GM19240 (cell line): ENCODE measurements around the gene CHRNA10.
"Not testable (repeated sequence)": the region's sequence is repeated elsewhere in the genome, so short reads cannot be mapped to it uniquely, and the experiment has no call there.

Experiments
- DNase-seq: peaks from one replicate; pipeline ENCODE4 v3.0.0; 2011; ENCODE audit warnings: low spot score; ENCODE audit not compliant: insufficient read length

CHRNA10 gene

DNA sequence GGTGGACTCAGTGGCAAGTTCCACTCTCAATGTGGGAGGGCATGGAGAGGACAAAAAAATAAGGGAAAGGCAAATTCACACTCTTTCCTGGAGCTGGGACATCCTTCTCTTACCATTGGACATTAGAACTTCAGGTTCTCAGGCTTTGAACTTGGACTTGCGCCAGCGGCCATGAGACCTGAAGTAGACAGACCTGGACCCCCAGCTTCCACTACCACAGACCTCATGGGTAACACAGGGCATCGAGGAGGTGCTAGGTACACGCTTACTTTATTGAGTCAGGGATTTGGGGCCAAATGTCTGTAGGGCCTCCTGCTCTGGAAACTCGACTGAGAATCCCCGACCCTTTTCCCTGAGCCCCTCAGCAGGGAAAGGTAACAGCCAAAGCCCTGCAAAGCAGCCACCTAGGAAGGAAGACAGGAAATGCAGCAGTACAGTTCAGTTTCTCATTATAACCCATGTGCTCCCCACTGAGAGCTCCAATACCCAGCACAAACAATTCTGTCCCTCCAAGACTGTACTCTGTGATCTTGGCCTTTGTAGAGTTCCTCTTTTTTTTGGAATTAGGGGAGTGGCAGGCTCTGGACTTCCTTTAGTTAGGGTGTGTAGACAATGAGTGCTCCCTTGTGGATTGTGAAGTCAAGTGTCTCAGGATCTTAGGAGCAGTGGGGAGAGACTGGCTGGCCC is 5.7 kb downstream of the CHRNA10 start:
- no peak for DNase-seq

DNA sequence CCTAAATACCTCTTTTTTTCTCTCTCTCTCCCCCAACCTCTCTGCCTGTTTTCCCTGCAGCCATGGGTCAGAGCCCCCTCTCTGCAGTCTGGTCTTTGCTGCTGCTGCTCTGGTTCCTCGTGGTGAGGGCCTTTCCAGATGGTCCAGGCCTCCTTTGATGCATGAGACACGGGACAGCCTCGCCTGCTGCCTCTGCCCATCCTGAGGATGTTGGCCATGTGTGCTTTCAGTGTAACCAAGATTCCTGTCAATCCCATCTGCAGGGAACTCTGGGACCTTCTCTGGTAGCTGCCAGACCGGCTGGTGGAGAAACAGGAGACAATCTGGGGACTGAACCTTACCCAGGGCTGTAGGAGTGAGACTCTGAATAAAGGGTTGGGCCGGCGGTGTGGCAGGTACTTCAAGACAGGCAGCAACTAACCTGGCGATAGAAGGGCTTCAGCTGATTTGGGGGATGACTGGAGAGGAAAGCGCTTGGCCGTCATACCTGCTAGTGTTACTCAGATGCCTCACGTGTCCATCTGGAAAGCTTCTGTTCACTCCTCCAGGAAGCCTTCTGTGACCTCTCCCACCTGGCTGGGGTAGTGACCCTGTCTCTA is 7.1 kb downstream of the CHRNA10 start:
- no peak for DNase-seq

DNA sequence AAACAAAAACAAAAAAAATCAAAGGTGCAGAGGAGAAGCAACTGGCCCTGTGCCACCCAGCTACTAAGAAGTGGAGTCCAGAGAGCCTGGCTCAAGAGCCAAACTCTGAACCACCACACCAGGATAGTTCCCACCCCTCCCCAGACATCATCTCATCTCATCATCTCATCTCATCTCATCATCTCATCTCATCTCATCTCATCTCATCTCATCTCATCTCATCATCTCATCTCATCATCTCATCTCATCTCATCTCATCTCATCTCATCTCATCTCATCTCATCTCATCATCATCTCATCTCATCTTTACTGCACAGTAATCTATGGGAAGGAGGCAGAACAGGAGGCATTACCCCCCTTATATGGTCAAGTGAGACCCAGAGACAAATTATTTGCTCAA is 8.3 kb downstream of the CHRNA10 start:
- DNase-seq: no peak

DNA sequence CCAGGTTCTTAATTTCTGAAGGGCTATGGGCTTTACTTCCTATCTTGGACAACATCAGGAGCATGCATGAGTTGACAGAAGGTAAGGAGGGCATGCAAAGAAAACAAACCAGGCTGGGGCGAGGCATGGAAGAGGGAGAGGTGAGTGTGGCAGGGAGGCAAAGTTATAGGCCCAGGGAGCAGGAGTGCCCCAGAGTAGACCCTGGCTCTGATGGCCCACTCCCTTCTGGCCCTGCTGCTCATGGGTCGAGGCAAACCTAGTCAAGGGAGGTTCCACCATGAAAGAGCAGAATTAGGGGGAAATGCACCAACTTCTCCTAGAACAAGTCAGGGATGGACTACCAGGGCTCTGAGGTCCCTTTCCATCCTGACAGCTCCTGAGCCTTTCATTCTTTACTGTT is 10.2 kb downstream of the CHRNA10 start:
- DNase-seq: no peak

DNA sequence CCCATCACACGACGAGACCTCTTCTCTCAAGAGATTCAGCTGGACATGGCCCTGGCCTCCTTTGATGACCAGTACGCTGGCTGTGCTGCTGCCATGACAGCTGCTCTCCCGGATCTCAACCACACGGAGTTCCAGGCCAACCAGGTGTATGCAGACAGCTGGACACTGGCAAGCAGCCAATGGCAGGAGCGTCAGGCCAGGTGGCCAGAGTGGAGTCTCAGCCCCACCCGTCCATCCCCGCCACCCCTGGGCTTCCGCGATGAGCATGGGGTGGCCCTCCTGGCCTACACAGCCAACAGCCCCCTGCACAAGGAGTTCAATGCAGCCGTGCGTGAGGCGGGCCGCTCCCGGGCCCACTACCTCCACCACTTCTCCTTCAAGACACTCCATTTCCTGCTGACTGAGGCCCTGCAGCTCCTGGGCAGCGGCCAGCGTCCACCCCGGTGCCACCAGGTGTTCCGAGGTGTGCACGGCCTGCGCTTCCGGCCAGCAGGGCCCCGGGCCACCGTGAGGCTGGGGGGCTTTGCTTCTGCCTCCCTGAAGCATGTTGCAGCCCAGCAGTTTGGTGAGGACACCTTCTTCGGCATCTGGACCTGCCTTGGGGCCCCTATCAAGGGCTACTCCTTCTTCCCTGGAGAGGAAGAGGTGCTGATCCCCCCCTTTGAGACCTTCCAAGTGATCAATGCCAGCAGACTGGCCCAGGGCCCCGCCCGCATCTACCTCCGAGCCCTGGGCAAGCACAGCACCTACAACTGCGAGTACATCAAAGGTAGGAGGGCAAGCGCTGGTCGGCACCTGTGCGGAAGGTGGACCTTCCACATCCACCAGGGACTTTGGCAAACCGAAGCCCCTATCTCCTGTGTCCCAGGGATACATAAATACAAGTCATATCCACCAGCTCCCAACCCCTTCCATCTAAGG is 11.3 kb downstream of the CHRNA10 start:
- DNase-seq: no peak

DNA sequence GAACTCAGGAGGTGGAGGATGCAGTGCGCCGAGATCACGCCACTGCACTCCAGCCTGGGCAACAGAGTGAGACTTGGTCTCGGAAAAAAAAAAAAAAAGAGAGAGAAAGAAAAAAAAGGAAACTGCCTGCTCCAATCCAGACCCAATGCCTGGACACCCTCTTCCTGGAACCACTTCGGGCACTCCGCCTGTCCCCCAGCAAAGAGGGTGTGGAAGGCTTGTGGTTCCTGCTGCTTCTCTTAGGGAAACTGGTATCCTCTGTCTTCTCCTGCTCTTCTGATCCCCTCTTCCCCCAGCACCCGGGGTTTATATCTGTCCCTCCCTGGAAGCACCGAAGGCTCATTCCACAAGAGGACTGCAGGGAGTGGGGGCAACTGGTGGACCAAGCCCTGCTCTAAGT is 12.9 kb downstream of the CHRNA10 start:
- no peak for DNase-seq

DNA sequence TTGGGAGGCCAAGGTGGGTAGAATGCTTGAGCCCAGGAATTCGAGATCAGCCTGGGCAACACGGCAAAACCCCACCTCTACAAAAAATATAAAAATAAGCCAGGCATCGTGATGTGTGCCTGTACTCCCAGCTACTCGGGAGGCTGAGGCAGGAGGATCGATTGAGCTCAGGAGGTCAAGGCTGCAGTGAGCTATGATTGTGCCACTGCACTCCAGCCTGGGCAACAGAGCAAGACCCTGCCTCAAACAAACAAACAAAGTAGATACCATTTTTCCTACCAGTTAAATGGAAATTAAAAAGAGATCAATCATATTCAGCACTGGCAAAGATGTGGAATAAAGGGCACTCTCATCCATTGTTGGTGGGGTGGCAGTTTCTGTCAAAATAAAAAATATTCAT is 13.9 kb downstream of the CHRNA10 start:
- DNase-seq: not testable (repeated sequence)

DNA sequence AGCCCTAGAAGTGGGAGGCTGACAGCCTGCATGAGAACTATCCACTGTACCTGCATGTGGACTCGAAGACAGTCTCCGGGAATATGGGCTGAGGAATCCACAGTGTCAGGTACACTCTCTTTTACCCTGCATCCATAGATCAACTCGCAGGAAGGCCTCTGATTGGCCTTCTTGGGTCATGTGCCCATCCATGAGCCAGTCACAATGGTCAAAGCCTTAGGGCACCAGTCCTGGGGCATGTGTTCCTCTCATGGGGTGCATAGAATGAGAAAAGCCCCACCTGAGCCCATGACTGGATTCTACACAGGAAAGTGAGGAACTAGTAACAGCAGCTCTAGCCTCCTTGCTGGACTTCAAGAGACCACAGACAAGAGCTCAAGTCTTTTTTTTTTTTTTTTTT is 15.6 kb downstream of the CHRNA10 start:
- DNase-seq: no peak

DNA sequence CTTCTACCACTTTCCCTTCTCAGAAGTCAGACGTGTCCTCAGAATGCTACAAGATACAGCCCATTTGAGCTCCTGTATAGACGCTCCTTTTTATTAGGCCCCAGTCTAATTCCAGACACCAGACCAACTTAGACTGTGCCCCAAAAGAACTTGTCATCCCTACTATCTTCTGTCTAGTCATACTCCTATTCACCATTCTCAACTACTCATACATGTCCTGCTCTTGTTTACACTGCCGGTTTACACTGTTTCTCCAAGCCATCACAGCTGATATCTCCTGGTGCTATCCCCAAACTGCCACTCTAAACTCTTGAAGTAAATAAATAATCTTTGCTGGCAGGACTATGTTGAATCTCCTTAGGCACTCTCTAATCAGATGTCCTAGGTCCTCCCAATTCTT is 18.7 kb downstream of the CHRNA10 start:
- DNase-seq: not testable (repeated sequence)

DNA sequence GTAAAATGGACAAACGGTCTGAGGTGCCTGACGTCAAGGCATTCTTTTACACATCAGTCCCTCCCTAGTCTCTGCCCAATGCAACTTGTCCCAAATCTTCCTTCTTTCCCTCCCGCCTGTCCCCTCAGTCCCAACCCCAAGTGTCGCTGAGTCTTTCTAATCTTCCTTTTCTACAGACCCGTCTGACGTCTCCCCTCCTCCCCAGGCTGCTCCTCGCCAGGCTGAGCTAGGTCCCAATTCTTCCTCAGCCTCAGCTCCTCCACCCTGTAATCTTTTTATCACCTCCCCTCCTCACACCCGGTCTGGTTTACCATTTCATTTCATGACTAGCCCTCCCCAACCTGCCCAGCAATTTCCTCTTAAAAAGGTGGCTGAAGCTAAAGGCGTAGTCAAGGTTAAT is 21.8 kb downstream of the CHRNA10 start:
- DNase-seq: not testable (repeated sequence)

DNA sequence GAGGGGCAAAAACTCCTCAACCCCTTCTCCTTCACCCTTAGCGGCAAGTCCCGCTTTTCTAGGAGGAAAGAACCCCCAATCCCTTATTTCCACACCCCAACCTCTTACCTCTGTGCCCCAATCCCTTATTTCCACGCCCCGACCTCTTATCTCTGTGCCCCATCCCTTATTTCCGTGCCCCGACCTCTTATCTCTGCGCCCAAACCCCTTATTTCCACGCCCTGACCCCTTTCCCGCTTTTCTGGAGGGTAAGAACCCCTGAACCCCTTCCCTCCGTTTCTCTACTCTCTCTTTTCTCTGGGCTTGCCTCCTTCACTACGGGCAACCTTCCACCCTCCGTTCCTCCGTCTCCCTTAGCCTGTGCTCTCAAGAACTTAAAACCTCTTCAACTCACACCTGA is 22.3 kb downstream of the CHRNA10 start:
- DNase-seq: not testable (repeated sequence)

DNA sequence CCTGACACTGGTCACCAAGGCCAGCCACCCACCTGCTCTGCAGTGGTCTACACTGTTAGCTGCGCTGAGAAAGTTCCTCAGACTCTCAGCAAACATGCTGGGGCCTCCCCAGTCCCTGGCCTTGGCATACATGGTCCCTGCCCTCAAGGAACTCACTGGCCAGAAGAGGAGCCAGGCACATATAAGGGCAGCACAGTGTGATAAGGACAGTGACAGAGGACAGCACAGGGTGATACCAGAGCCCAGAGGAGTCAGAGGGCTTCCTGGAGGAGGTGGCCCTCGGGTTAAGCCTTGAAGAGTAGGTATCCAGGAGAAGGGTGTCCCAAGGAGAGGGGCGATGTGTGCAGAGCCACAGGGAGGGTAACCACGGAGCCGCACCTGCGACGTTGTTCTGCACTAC is 25.6 kb downstream of the CHRNA10 start:
- no peak for DNase-seq

DNA sequence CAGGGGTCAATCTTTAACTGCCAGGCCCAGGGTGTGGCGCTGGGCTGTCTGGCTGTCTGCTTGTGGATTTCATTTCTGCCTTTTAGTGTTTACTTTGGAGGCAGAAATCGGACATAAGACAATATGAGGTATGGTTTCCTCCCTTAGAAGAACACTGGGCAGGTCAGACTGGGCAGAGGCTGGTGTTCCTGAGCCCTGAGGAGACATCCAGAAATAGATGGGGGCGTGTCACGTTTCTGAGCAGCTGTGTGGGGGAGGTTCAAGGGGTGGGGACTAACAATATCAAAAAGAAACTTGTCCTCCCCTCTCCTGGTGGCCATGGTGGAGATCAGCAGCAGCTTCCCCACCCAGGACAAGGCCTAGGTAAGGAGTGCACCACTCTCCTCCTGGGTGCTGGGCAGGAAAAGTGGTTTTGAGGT is 26.4 kb downstream of the CHRNA10 start, which contains the start of gene ART1:
Gene ART1 (plus strand): TSS at position 312 of the 419 bp plus-strand sequence. CDS start 14,086 bp downstream, outside the sequence.
- no peak for DNase-seq

DNA sequence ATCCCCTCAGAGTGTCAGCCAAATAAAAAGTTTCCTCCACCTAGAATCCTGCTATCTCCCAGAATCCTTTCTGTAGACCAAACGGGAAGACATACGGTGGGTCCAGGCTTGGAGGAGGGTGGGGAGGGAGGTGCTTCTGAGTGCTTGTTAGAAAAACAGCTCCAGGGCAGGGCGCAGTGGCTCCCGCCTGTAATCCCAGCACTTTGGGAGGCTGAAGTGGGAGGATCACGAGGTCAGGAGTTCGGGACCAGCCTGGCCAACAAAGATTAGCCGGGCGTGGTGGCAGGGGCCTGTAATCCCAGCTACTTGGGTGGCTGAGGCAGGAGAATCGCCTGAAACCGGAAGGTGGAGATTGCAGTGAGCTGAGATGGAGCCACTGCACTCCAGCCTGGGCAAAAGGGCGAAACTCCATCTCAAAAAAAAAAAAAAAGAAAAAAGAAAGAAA is 28.1 kb downstream of the CHRNA10 start:
- not testable (repeated sequence) for DNase-seq

DNA sequence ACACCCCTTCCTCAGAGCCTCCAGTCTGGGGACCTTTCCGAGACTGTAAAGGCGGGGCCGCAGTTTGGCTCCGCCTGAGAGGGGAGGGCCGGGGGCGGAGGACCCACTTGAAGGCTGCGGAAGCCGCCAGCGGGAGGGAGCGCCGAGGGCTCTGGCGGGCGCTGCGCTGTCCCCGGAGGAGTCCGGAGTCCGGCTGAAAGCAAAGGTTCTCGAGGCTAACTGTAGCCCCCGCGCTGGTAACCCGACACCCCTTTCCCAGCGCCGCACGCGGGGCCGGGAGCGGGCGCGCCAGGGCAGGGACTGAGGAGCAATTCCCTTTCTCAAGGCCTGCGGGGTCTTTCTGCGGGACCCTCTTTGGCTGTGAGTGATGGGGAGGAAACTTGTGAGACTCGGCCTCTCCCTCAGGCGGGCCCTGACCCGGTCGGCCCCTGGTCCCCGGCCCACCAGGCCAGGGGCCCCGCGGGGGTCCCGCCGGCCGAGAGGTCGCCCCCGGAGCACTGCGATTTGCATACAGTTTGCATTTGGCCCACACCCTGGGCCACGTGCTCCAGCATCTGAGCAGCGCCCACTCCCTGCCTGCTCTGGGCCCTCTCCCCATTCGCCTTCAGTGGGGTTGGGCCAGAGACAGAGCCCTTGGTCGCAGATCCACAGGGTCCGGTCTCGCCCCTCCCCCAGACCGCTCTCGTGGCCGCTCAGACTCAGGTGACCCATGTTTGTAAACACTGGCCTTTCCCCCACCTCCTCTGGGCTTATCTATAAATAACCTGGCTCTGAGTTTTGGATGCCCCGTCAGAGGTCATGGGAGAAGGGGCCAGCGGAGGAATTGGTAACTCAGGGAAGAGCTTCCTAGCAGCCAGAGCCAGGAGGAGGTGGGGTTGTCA is 28.9 kb downstream of the CHRNA10 start:
- DNase-seq: no peak

DNA sequence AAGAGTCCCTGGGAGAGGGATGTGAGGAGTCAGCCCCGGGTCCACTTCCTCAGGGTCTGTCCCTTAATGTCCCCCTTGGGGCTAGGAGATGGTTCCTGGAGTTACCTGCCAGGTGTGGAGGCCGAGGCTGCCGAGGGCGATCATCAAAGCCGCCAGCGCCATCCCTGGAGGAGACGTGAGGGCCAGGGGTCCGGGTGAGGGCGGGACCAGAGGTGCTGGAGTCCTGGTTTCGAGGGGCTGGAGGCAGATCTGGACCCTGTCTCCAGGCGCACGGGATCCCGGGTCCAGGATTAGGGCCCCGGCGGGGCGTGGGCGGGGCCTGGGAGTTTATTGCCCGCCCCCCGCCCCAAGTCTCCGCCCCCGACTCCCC is 29.5 kb downstream of the CHRNA10 start, which contains the start of gene ART5:
Gene ART5 (minus strand): TSS at position 292 of the 370 bp plus-strand sequence. CDS start 130 bp downstream, at position 162.
- no peak for DNase-seq

DNA sequence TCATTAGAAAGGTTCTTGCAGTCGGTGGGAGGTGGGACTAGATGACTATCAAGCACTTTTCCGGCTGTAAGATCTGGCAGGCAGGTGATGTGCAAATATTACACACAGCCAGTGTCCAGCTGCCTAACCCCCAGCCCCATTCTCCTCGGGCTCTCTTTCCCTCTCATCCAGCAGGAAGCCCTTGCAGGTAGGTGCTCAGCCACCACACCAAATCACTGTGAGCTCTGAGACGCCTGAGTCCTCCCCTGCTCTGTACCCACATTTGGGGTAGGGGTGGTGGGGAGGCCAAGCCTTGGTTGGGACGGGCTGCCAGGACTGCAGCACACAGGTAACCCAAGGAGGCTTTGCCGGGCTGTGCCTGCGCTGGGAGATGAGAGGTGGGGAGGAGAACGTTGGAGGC is 30.0 kb downstream of the CHRNA10 start:
- no peak for DNase-seq

DNA sequence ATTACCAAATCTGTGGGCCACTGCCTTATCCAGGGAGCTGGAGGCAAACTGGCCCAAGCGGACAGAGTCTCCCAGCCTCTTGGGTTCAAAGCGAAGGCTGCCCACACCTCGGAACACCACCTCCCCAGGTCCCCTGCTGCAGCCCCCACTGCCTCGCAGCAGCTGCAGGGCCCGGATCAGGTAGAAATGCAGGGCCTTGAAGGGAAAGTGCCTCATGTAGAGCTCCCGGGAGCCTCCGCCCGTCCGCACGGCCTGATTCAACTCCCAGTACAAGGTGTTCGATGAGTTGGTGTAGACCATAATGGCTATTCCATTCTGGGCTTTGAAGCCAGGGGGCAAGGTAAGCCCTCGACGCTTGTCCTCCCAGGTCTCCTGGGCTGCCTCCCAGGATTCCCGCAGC is 31.3 kb downstream of the CHRNA10 start:
- DNase-seq: no peak

DNA sequence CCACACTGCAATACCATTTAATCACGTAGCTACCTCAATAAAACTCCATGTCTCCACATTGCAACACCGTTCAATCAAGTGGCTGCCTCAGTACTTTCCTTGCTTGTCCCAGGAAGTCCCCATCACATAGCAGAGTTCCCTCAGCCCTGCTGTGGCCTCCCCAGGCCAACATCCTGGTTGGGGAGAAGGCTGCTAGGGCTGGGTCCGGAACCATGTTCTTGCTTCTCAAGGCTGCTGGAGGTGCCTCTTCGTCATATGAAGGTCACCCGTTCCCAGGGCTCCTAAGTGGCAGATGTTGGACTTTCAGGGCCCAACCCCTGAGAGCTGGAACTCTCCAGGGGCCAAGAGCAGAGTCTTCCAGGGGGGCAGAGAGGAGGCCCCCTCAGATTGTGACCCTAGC is 32.7 kb downstream of the CHRNA10 start:
- no peak for DNase-seq

DNA sequence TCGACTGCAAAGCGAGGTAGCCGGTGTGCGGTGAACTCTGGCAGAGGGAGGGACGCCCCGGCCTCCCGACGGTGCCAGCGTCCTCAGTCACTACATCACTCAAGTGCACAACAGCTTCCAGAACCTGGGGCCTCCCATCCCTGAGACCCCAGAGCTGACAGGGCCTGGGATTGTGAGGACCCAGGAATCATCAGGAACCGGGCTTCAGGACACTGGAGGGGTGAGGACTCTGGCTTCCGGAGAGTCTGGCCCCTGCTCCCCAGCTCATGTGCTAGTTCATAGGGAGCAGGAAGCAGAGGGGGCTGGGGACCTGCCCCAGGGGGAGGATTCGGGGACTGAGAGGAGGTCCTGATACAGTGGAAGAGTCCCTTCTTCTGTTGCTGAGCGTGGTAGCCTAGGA is 34.0 kb downstream of the CHRNA10 start:
- no peak for DNase-seq
